RWPE2 (cell line): ENCODE results near the gene TMEM14C.

ENCODE experiments used
- ATAC-seq: fragments of 200-7000 bp; cut with Tn5 transposase; 3 replicates; pipeline ENCODE4 v1.9.1; 2021; ENCODE audit warnings: low read depth
- DNase-seq: peaks from one replicate; pipeline ENCODE4 v3.0.0-alpha.2; 2020; ENCODE audit warnings: low spot score
- H3K27ac ChIP-seq: fragments of 450-650 bp; 2 replicates; pipeline ENCODE4 v1.5.1; 2017; ENCODE audit warnings: mild to moderate bottlenecking; ENCODE audit not compliant: poor library complexity, severe bottlenecking
- H3K27me3 ChIP-seq: fragments of 250-450 bp; sonication (Bioruptor Pico); 2 replicates; pipeline ENCODE4 v1.5.1; 2021; ENCODE audit warnings: mild to moderate bottlenecking, moderate library complexity; ENCODE audit not compliant: insufficient read depth, poor library complexity, severe bottlenecking
- H3K36me3 ChIP-seq: fragments of 250-450 bp; sonication (Bioruptor Pico); 2 replicates; pipeline ENCODE4 v1.5.1; 2020; ENCODE audit warnings: low read depth, mild to moderate bottlenecking, moderate library complexity
- H3K4me1 ChIP-seq: fragments of 250-450 bp; sonication (Bioruptor Pico); 2 replicates; pipeline ENCODE4 v1.5.1; 2021; ENCODE audit warnings: mild to moderate bottlenecking, moderate library complexity; ENCODE audit not compliant: insufficient read depth, poor library complexity, severe bottlenecking
- H3K4me3 ChIP-seq: fragments of 250-450 bp; sonication (Bioruptor Pico); 2 replicates; pipeline ENCODE4 v1.5.1; 2021; ENCODE audit warnings: mild to moderate bottlenecking, moderate library complexity; ENCODE audit not compliant: severe bottlenecking
- H3K9me3 ChIP-seq: fragments of 250-450 bp; sonication (Bioruptor Pico); 2 replicates; pipeline ENCODE4 v1.5.1; 2021; ENCODE audit warnings: mild to moderate bottlenecking, moderate library complexity; ENCODE audit not compliant: severe bottlenecking
- TF ChIP-seq, protein P1 (sequence below): fragments of 450-650 bp; IDR thresholded peaks from one replicate; pipeline ENCODE4 v1.5.1; 2017; ENCODE audit warnings: mild to moderate bottlenecking, moderate library complexity; ENCODE audit not compliant: poor library complexity, severe bottlenecking

TMEM14C gene

DNA sequence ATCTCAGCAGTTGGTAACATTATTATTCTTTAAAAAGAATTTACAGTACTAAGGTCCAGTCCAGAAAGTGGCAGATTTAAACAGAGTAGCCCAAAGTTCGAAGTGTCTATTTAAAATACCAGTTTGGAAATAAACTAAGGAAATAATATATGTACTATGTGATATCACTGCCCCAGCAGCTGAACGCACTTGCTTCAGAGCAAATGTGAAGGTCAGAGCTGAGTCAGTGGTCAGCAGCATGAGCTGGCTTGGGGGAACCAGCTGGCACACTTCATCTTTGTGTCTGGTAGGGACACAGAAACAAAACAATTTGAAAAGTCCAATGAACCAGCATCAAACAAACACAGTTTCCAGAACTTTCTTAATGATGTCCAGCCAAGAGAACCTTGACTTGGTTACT lies 40.1 kb downstream of the TMEM14C start:
- Histone ChIP-seq H3K9me3 (peaks cover 2% of the 10 kb centered on the region), H3K4me3 (no peak overlapping the region), H3K27me3 (no peaks in the 10 kb centered on the region), H3K36me3 (peaks cover 11% of the 10 kb centered on the region; the same call in 1 of the 2 replicates), H3K4me1 (peaks cover 17% of the 10 kb centered on the region), H3K27ac (no peak overlapping the region)
- ATAC-seq (no peak), DNase-seq (no peak)
- TF ChIP-seq, protein P1, sequence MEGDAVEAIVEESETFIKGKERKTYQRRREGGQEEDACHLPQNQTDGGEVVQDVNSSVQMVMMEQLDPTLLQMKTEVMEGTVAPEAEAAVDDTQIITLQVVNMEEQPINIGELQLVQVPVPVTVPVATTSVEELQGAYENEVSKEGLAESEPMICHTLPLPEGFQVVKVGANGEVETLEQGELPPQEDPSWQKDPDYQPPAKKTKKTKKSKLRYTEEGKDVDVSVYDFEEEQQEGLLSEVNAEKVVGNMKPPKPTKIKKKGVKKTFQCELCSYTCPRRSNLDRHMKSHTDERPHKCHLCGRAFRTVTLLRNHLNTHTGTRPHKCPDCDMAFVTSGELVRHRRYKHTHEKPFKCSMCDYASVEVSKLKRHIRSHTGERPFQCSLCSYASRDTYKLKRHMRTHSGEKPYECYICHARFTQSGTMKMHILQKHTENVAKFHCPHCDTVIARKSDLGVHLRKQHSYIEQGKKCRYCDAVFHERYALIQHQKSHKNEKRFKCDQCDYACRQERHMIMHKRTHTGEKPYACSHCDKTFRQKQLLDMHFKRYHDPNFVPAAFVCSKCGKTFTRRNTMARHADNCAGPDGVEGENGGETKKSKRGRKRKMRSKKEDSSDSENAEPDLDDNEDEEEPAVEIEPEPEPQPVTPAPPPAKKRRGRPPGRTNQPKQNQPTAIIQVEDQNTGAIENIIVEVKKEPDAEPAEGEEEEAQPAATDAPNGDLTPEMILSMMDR, result no peak

DNA sequence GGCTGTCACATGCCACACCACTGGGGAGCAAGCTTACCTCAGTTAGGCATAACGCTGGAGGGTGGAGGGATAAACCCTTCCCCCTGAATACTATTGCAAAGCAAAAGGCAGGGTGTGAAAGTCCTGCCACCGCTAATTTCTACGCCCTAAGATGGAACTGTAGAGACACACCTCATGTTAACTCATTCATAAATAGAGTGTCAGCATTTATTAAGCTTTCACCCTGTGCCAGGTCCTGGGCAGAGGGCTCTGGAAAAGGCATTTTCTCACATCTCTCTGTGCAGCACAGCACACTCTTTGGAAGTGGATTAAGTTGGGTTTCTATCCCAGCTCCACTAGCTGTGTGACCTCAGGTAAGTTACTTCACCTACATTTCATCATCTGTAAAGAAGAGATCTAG lies 46.5 kb downstream of the TMEM14C start:
- Histone ChIP-seq H3K4me3 (no peak overlapping the region), H3K27ac (no peak overlapping the region), H3K4me1 (no peaks in the 10 kb centered on the region), H3K36me3 (peaks cover 10% of the 10 kb centered on the region; the same call in 1 of the 2 replicates), H3K27me3 (no peaks in the 10 kb centered on the region), H3K9me3 (no peaks in the 10 kb centered on the region)
- DNase-seq (no peak), ATAC-seq (no peak)
- TF ChIP-seq, protein P1, result no peak

DNA sequence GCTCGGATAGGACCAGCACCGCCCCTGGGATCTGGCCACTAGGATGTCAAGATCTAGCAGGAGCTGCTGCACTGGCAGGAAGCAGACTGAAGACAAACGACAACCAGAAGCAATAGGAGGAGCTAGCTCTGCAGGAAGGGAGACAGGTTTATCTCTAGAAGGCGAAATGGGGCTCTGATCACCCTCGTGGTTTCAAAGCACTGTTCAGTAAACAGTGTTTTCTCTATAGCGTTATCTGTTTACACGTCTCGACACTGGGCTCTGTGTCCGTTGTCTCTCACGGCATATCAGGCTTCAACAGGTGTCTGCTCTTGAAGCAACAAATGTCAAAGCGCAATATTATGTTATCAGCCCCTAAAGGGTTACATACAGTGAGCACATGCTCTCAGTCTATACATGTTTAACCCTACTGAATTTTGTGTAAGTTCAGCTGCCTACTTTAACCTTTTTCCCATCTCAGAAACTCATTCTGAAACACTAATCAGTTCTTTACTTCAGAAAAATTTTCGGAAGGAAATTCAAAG lies 48.6 kb downstream of the TMEM14C start:
- H3K9me3 ChIP-seq, result no peaks in the 10 kb centered on the region
- DNase-seq (no peak), ATAC-seq (no peak)
- H3K4me3 ChIP-seq, result no peak overlapping the region
- H3K4me1 ChIP-seq, result no peaks in the 10 kb centered on the region
- peaks cover 10% of the 10 kb centered on the region for H3K36me3 ChIP-seq
- H3K27me3 ChIP-seq, result no peaks in the 10 kb centered on the region
- H3K27ac ChIP-seq, result no peak overlapping the region
- TF ChIP-seq, protein P1, result no peak

DNA sequence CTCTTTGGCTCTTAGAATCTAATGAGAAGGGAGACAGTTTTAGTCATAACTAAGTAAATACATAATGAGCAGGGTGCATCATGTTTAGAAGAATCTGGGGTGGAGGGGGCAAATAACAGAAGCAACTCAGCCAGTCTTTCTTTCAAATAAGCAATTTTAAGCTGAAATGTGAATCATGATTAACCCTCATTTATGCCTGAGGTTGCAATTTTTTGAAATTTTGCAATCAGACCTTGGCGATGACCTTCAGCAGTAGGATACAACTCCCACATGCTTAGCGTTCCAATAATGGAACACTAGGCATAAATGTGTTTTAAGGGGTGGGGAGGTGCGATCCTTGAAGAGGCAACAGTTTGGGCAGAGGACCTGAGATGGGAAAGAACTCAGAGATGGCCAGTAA lies 55.4 kb downstream of the TMEM14C start:
- TF ChIP-seq, protein P1, result no peak
- Histone ChIP-seq H3K27ac (no peak overlapping the region), H3K27me3 (no peaks in the 10 kb centered on the region), H3K4me1 (no peaks in the 10 kb centered on the region), H3K36me3 (peaks cover 11% of the 10 kb centered on the region), H3K9me3 (no peaks in the 10 kb centered on the region), H3K4me3 (no peak overlapping the region)
- no peak for DNase-seq
- no peak for ATAC-seq

DNA sequence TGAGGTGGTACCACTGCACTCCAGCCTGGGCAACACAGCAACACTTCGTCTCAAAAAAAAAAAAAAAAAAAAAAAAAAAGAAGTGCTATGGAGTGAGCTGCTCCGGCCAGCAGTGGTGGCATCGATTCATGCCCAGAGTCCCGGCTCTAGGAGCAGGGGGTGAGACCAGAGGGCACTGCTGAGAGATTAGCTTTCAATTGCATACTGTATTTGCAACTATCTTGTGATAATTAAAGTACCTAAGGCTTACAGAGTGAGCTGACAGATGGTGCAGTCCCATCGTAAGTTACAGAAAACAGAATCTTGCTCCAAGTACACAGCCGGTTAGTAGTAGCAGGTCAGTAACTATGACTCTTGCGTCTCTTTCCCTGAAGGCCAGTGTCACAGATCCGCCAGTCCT lies 56.2 kb downstream of the TMEM14C start:
- Histone ChIP-seq H3K27ac (no peak overlapping the region), H3K27me3 (no peaks in the 10 kb centered on the region), H3K4me1 (no peaks in the 10 kb centered on the region), H3K9me3 (no peaks in the 10 kb centered on the region), H3K36me3 (peaks cover 7% of the 10 kb centered on the region), H3K4me3 (no peak overlapping the region)
- TF ChIP-seq, protein P1, result no peak
- no peak for DNase-seq
- no peak for ATAC-seq
